Panc1 (cell line): ENCODE measurements around the gene BTBD9. TPM values are rescaled to one million over a fixed set of nuclear protein-coding genes. Genes with fewer than 3 reads are reported as not detected.

Experiments
- ATAC-seq: fragments of 200-7000 bp; cut with Tn5 transposase; 2 replicates; pipeline ENCODE4 v1.9.1; 2020; ENCODE audit warnings: mild to moderate bottlenecking, moderate library complexity
- BruUV-seq: library from RNA; stranded (reverse); fragments of 400-500 nt; replicated peaks from 2 replicates; lab custom pipeline; 2021; lab: Mats Ljungman, UMichigan
- CTCF ChIA-PET: fragments of 300-600 bp; sonication (Branson Sonifier 250); formaldehyde crosslinking; loops from one replicate; lab custom pipeline; 2022; ENCODE audit warnings: antibody characterized with exemption; lab: Charles Lee
- POLR2A ChIA-PET: fragments of 300-600 bp; sonication (Branson Sonifier 250); formaldehyde crosslinking; loops from one replicate; lab custom pipeline; 2022; ENCODE audit warnings: antibody characterized with exemption; lab: Charles Lee
- DNase-seq: peaks from one replicate; pipeline ENCODE4 v3.0.0-alpha.2; 2010; ENCODE audit warnings: low read depth, low spot score
- H3K27ac ChIP-seq: 2 replicates; pipeline ENCODE4 v1.5.1; 2011; ENCODE audit warnings: mild to moderate bottlenecking, low read length, inconsistent platforms
- H3K27me3 ChIP-seq: fragments of 200-500 bp; sonication (Bioruptor generic); 2 replicates; pipeline ENCODE4 v1.6.0; 2014; ENCODE audit warnings: low read length, inconsistent platforms; ENCODE audit not compliant: control insufficient read depth, insufficient read depth
- H3K36me3 ChIP-seq: fragments of 200-500 bp; sonication (Bioruptor generic); 2 replicates; pipeline ENCODE4 v1.5.1; 2014; ENCODE audit warnings: inconsistent platforms, mild to moderate bottlenecking, low read length, moderate library complexity; ENCODE audit not compliant: control insufficient read depth, insufficient read depth
- H3K4me1 ChIP-seq: 2 replicates; pipeline ENCODE4 v1.5.1; 2011; ENCODE audit warnings: inconsistent platforms, mild to moderate bottlenecking, low read length, moderate library complexity; ENCODE audit not compliant: control insufficient read depth, insufficient read depth
- H3K4me3 ChIP-seq, 2 experiments: 2 replicates each; pipeline ENCODE4 v1.5.1; 2011 to 2012; ENCODE audit warnings: low read depth in 2 of 2, low read length in 2 of 2, mild to moderate bottlenecking in 2 of 2, inconsistent platforms in 1 of 2, moderate library complexity in 1 of 2
- H3K9me3 ChIP-seq: fragments of 200-500 bp; sonication (Bioruptor generic); 2 replicates; pipeline ENCODE4 v1.5.1; 2014; ENCODE audit warnings: low read depth, mild to moderate bottlenecking, inconsistent platforms, low read length, moderate library complexity; ENCODE audit not compliant: control insufficient read depth, insufficient read depth
- CTCF ChIP-seq: fragments of 450-650 bp; IDR thresholded peaks from 2 replicates; pipeline ENCODE4 v1.5.1; 2017; ENCODE audit warnings: mild to moderate bottlenecking
- POLR2AphosphoS5 ChIP-seq: IDR thresholded peaks from 2 replicates; pipeline ENCODE4 v1.6.1; 2012; ENCODE audit warnings: mild to moderate bottlenecking, low read depth, low read length, moderate library complexity
- SIN3A ChIP-seq: IDR thresholded peaks from 2 replicates; pipeline ENCODE4 v1.6.1; 2012; ENCODE audit warnings: low read depth, mild to moderate bottlenecking, low read length, moderate library complexity, borderline replicate concordance; ENCODE audit not compliant: insufficient read depth
- TCF7L2 ChIP-seq: IDR thresholded peaks from 2 replicates; pipeline ENCODE4 v1.6.1; 2011; ENCODE audit warnings: mild to moderate bottlenecking, low read depth, low read length, inconsistent platforms
- in situ Hi-C: cut with HindIII; loops from 2 replicates; pipeline ENCODE4 v1.10.0; 2016; ENCODE audit warnings: low sequenced_read_pairs, low pct_unique_long_range_greater_than_20kb
- intact Hi-C: fragments of 100-400 bp; cut with micrococcal nuclease; formaldehyde crosslinking; loops from one replicate; pipeline ENCODE4 v1.10.0; 2022; ENCODE audit not compliant: unreplicated experiment
- total RNA-seq: library from RNA; stranded (reverse); gene quantifications from one replicate; pipeline ENCODE4 v1.2.1, GENCODE V29; 2021; ENCODE audit not compliant: unreplicated experiment
- TF ChIP-seq, protein P1 (sequence below), 2 experiments: IDR thresholded peaks; 2 replicates each; pipeline ENCODE4 v1.6.1; 2011 to 2012; ENCODE audit warnings: low read depth in 2 of 2, control low read depth in 1 of 2, low read length in 1 of 2, mild to moderate bottlenecking in 1 of 2, moderate library complexity in 1 of 2; ENCODE audit not compliant: insufficient read depth in 1 of 2

The BTBD9 gene
- total RNA-seq, 1 experiment from 2014 or later: 12.8 TPM

GRCh38 chr6:38498085-38498484 lies 141.6 kb downstream of the BTBD9 start:
- H3K4me1 ChIP-seq: no peaks in the 10 kb centered on the region
- H3K27me3 ChIP-seq: no peaks in the 10 kb centered on the region
- ATAC-seq (no peak), DNase-seq (no peak)
- in situ Hi-C loops: no loop called here
- no peak overlapping the region for H3K27ac ChIP-seq
- H3K9me3 ChIP-seq: no peaks in the 10 kb centered on the region
- intact Hi-C loops: loop anchor here (10.0 kb wide), 2 partner anchors 463 to 933 kb away; no protein-coding TSS in a partner anchor
- no peak for TF ChIP-seq TCF7L2
- TF ChIP-seq CTCF: no peak
- TF ChIP-seq, protein P1, sequence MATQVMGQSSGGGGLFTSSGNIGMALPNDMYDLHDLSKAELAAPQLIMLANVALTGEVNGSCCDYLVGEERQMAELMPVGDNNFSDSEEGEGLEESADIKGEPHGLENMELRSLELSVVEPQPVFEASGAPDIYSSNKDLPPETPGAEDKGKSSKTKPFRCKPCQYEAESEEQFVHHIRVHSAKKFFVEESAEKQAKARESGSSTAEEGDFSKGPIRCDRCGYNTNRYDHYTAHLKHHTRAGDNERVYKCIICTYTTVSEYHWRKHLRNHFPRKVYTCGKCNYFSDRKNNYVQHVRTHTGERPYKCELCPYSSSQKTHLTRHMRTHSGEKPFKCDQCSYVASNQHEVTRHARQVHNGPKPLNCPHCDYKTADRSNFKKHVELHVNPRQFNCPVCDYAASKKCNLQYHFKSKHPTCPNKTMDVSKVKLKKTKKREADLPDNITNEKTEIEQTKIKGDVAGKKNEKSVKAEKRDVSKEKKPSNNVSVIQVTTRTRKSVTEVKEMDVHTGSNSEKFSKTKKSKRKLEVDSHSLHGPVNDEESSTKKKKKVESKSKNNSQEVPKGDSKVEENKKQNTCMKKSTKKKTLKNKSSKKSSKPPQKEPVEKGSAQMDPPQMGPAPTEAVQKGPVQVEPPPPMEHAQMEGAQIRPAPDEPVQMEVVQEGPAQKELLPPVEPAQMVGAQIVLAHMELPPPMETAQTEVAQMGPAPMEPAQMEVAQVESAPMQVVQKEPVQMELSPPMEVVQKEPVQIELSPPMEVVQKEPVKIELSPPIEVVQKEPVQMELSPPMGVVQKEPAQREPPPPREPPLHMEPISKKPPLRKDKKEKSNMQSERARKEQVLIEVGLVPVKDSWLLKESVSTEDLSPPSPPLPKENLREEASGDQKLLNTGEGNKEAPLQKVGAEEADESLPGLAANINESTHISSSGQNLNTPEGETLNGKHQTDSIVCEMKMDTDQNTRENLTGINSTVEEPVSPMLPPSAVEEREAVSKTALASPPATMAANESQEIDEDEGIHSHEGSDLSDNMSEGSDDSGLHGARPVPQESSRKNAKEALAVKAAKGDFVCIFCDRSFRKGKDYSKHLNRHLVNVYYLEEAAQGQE (IDR thresholded peaks at IDR 0.05; ENCODE audit: insufficient read depth in 1 of 2, low read depth in 2 of 2, low read length in 1 of 2): no peak
- no peak for TF ChIP-seq POLR2AphosphoS5
- no peak for TF ChIP-seq SIN3A
- no peaks in the 10 kb centered on the region for H3K36me3 ChIP-seq
- H3K4me3 ChIP-seq: no peak overlapping the region
- CTCF ChIA-PET: no interaction called here
- POLR2A ChIA-PET: no interaction called here
- BruUV-seq: no TSS peak

- TF ChIP-seq CTCF (no peak), SIN3A (no peak), TCF7L2 (no peak), POLR2AphosphoS5 (no peak)
- TF ChIP-seq, protein P1 (IDR thresholded peaks at IDR 0.05; ENCODE audit: insufficient read depth in 1 of 2, low read depth in 2 of 2, low read length in 1 of 2): no peak
- Histone ChIP-seq H3K4me1 (no peaks in the 10 kb centered on the region), H3K27me3 (no peaks in the 10 kb centered on the region), H3K27ac (no peak overlapping the region), H3K4me3 (no peak overlapping the region), H3K9me3 (no peaks in the 10 kb centered on the region), H3K36me3 (no peaks in the 10 kb centered on the region)
- DNase-seq (no peak), ATAC-seq (no peak)
- BruUV-seq: no TSS peak
- intact Hi-C loops: loop anchor here (10.0 kb wide), 2 partner anchors 463 to 933 kb away; no protein-coding TSS in a partner anchor
- in situ Hi-C loops: no loop called here
- CTCF ChIA-PET: no interaction called here
- POLR2A ChIA-PET: no interaction called here
Observed at GRCh38 chr6:38497546-38497945, 142.2 kb downstream of the BTBD9 start.
